Activated T-helper 2 cell treated with anti-CD3 and anti-CD28 coated beads, Interferon-gamma antibody, Interleukin-2, Interleukin-4, amounts not matched to agents 10 μg/mL and 5 μg/mL and 100 μg/mL, durations not matched to agents 14 hours and 24 hours and 36 hours (primary cell): ENCODE results near the gene DCUN1D2. TPM values are rescaled to one million over a fixed set of nuclear protein-coding genes. Genes with fewer than 3 reads are reported as not detected.

Experiments
- DNase-seq: peaks from one replicate; pipeline ENCODE4 v3.0.0; 2021; ENCODE audit warnings: low spot score
- H3K27ac Mint-ChIP-seq: one replicate; pipeline ENCODE4 v1.8.0; 2021; ENCODE audit warnings: mixed read lengths
- H3K27me3 Mint-ChIP-seq: one replicate; pipeline ENCODE4 v1.8.0; 2021; ENCODE audit warnings: low read depth, mixed read lengths
- H3K36me3 Mint-ChIP-seq: one replicate; pipeline ENCODE4 v1.8.0; 2021; ENCODE audit warnings: low read depth, mixed read lengths
- H3K4me1 Mint-ChIP-seq: one replicate; pipeline ENCODE4 v1.8.0; 2021; ENCODE audit warnings: low read depth, mixed read lengths
- H3K4me3 Mint-ChIP-seq: one replicate; pipeline ENCODE4 v1.8.0; 2021; ENCODE audit warnings: low read depth, mild to moderate bottlenecking, moderate library complexity, mixed read lengths
- H3K9me3 Mint-ChIP-seq: one replicate; pipeline ENCODE4 v1.8.0; 2021; ENCODE audit warnings: mixed read lengths
- intact Hi-C: fragments of 100-400 bp; cut with micrococcal nuclease; formaldehyde crosslinking; loops from one replicate; pipeline ENCODE4 v1.15.1; 2023
- total RNA-seq: library from RNA; stranded (reverse); gene quantifications from 2 replicates; pipeline ENCODE4 v1.2.3, GENCODE V29; 2022

The DCUN1D2 gene
- total RNA-seq, result 22.2 and 25.5 TPM in 2 replicates

DNA sequence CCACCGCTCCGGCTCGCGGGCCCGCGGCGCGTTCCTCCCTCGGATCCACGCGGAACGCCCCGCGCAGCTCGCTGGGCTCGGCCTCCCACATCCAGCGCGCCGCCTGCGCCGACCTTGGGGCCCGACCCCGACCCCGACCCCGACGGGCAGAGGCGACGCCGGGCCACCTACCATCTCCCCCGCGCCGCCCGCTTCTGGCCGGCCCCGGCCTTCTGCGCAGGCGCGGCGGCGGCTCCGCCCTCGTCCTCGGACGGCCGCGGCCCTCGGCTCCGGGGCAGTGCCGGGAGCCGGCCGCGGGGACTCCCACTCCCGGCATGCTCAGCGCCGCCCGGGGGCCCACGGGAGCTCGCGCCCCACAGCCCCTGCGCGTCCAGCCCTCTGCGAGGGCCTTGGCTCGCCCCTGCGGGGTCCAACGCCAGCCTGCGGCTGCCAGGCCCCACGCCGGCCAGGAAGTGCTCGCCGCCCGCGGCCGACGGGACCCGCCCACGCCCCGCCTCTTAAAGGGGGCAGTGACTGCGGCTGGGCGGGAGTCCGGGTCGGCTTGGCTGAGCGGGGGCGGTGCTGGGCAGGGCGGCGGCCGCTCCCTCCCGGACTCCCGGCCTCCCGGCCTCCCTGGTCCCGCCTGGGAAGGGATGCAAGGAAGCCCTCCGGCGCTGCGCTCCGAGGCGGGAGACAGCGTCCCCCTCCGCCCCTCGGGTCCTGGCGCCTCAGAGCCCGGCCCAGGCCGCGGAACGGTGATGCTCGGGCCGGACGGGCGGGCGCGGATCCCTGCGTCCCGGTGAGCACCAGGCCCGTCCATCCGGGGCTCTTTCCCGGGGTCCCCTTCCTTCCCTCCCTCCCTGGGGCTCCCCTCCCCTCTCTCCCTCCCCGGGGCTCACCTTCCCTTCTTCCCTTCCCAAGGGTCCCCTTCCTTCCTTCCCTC lies at the start of gene DCUN1D2:
TSS of gene DCUN1D2 (minus strand) at position 216 of the 922 bp plus-strand sequence. CDS start at position 174, 42 bp downstream.
- Mint-ChIP-seq H3K27ac (peak within 1 kb of the TSS; percentile 79), H3K4me1 (peaks cover 50% of the 10 kb centered on the region), H3K9me3 (no peaks in the 10 kb centered on the region), H3K36me3 (peaks cover 24% of the 10 kb centered on the region), H3K4me3 (peak within 1 kb of the TSS; percentile 93), H3K27me3 (no peaks in the 10 kb centered on the region)
- peak; percentile 78 for DNase-seq
- intact Hi-C loops, result loop anchor here (2.0 kb wide), 2 partner anchors 94 to 194 kb away; partner anchors contain the start of genes LAMP1 and TFDP1

DNA sequence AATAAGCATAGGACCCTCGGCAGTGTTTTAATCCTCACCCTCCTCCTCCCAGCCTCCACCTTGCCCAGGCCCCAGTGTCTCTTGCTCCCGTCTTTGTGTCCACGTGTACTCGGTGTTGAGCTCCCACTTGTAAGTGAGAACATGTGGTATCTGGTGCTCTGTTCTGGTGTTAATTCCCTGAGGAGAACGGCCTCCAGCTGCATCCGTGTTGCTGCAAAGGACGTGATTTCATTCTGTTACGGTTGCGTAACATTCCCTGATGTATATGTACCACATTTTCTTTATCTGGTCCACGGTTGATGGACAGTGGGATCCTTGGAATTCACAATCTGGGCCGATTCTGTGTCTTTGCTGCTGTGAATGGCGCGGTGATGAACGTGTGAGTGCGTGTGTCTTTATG lies 49.3 kb upstream of the DCUN1D2 start:
- no peak for DNase-seq
- no peaks in the 10 kb centered on the region for H3K27me3 Mint-ChIP-seq
- intact Hi-C loops, result no loop called here
- no peaks in the 10 kb centered on the region for H3K9me3 Mint-ChIP-seq
- H3K4me3 Mint-ChIP-seq, result no peak overlapping the region
- H3K4me1 Mint-ChIP-seq, result no peaks in the 10 kb centered on the region
- peaks cover 23% of the 10 kb centered on the region for H3K36me3 Mint-ChIP-seq
- no peak overlapping the region for H3K27ac Mint-ChIP-seq

DNA sequence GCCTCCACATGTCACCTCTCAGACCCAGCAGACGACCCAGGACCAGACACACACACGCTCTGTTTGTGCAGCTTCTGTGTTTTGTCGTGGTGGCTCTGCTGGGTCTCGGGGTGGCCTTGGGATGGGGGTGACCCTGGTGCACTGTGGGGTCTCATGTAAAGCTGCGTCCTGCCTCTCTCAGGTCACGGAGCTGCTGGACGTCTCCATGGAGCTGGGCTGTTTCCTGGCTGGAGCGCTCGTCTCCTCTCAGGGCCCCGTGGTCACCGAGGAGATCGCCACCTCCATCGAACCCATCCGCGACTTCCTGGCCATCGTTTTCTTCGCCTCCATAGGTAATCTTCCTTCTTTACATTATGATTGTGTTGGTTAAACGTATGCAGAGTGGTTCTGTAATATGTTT lies 48.7 kb upstream of the DCUN1D2 start:
- intact Hi-C loops, result no loop called here
- Mint-ChIP-seq H3K4me1 (no peaks in the 10 kb centered on the region), H3K9me3 (no peaks in the 10 kb centered on the region), H3K27ac (no peak overlapping the region), H3K36me3 (peaks cover 23% of the 10 kb centered on the region), H3K4me3 (no peak overlapping the region), H3K27me3 (no peaks in the 10 kb centered on the region)
- no peak for DNase-seq

DNA sequence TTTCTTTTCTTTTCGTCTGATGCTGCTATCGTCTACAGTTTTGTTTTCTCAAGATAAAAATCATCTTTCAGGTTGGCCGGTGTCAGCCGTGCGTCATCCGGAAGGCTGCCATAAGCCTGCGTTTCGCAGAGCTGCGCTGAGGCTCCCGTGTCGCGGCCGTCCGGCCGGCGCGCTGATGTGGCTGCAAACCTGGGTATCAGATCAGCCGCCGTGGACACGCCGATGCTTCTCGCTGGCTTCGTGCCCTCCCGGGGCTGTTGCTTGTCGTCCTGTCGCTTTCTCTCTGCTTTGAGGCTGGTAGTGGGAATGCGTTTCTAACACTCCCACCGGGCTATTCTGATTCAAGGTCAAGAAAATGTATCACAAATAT lies 48.2 kb upstream of the DCUN1D2 start:
- no peak overlapping the region for H3K4me3 Mint-ChIP-seq
- no peaks in the 10 kb centered on the region for H3K27me3 Mint-ChIP-seq
- H3K27ac Mint-ChIP-seq, result no peak overlapping the region
- H3K9me3 Mint-ChIP-seq, result no peaks in the 10 kb centered on the region
- DNase-seq, result no peak
- peaks cover 20% of the 10 kb centered on the region for H3K36me3 Mint-ChIP-seq
- no peaks in the 10 kb centered on the region for H3K4me1 Mint-ChIP-seq
- intact Hi-C loops, result no loop called here

DNA sequence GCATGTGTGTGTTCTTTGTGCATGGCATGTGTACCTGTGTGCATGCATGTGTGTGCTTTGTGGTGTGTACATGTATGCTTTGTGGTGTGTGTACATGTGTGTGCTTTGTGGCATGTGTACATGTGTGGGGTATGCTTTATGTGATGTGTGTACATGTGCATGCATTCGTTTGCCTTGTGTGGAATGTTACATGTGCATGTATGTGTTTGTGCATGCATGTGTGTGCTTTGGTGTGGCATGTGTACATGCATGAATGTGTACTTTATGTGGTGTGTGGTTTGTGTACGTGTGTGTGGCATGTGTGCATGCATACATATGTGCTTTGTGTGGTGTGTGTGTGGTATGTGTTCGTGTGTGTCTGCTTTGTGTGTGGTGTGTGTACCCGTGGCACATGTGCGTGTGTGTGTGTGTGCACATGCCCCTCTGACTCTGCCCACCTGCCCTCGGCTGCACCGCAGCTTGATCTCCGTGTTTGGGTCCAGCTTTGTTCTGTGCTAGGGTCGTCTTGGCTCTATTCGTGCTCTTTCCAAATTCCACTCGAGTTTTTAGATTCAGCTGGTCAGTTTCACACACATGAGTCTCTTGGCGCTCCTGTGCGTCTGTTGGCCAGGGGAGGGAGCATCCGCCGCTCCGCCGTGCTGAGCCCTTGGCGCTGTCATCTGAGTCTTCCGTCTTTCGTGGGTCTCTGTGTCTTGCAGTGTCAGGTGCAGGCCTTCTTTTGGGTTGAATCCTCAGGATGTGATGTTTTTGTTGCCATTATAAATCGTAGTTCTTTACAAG lies 47.6 kb upstream of the DCUN1D2 start:
- Mint-ChIP-seq H3K27ac (no peak overlapping the region), H3K4me3 (no peak overlapping the region), H3K4me1 (no peaks in the 10 kb centered on the region), H3K27me3 (no peaks in the 10 kb centered on the region), H3K36me3 (peaks cover 17% of the 10 kb centered on the region), H3K9me3 (no peaks in the 10 kb centered on the region)
- intact Hi-C loops, result no loop called here
- DNase-seq, result no peak

DNA sequence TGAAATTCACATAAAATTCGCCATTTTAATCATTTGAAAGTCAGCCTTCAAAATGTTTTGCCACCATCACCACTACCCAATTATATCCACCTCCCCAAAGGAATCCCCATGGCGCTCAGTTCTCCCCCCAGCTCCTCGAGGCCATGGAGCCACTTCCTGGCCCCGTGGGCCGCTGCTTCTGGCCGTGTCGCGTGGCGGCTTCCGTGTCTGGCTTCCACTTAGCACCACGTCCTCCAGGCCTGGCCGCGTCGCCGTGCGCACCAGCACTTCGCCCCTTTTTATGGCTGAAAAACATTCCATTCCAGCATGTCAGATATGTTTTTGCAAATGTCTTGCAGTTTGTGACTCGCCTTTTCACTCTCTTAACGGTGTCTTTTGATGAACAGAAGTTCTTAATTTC lies 46.7 kb upstream of the DCUN1D2 start:
- no peaks in the 10 kb centered on the region for H3K27me3 Mint-ChIP-seq
- no peaks in the 10 kb centered on the region for H3K9me3 Mint-ChIP-seq
- intact Hi-C loops, result no loop called here
- no peak for DNase-seq
- H3K27ac Mint-ChIP-seq, result no peak overlapping the region
- H3K4me1 Mint-ChIP-seq, result no peaks in the 10 kb centered on the region
- peaks cover 17% of the 10 kb centered on the region for H3K36me3 Mint-ChIP-seq
- no peak overlapping the region for H3K4me3 Mint-ChIP-seq

DNA sequence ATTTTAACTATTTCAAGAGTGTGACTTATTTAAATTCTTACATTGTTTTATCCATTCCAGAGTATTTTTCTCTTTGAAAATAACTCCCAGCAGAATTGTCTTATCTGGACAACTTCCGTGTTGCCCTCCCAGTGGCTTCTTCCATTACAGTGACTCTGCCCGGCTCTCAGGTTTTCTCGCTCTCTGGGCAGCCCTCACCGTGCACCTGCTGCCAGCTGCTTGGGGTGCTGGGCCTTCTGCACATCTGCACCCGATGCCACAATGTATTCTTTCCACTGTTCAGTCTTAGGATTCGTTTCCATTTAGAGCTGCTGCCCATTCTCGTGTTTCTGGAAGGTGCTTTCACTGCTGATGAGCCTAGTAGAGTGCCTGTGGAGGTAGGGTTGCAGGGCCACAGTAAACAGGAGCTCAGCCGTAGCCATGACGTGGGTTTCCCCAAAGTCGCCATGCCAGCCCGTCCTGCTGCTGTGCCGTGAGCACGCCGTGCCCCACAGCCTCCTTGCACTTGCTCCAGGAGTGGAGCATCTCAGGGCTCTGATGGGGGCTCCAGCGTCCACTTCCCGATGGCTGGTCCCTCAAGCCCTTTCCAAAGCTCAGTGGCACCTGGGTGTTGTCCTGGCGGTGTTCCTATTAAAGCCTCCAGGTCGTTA lies 46.1 kb upstream of the DCUN1D2 start:
- no peaks in the 10 kb centered on the region for H3K4me1 Mint-ChIP-seq
- no peak overlapping the region for H3K27ac Mint-ChIP-seq
- no peak overlapping the region for H3K4me3 Mint-ChIP-seq
- H3K36me3 Mint-ChIP-seq, result peaks cover 17% of the 10 kb centered on the region
- no peak for DNase-seq
- no peaks in the 10 kb centered on the region for H3K9me3 Mint-ChIP-seq
- H3K27me3 Mint-ChIP-seq, result no peaks in the 10 kb centered on the region
- intact Hi-C loops, result no loop called here

DNA sequence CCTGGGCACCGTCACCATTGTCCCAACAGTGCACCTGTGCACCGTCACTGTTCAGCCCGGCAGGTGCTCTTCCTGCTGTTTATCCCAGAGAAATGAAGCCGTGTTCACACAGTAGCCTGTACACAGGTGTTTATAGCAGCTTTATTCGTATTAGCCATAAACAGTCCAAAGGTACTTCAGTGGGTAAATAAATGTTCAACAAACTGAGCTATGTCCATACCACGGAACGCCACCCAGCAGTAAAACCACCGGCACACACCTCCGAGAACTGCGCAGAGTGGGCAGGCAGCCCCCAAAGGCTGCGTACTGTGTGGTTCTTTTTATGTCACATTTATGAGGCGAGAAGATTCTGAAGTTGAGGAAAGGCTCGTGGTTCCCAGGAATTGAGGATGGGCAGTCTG lies 44.9 kb upstream of the DCUN1D2 start:
- no peaks in the 10 kb centered on the region for H3K9me3 Mint-ChIP-seq
- no peak for DNase-seq
- H3K27me3 Mint-ChIP-seq, result no peaks in the 10 kb centered on the region
- H3K4me1 Mint-ChIP-seq, result no peaks in the 10 kb centered on the region
- no peak overlapping the region for H3K27ac Mint-ChIP-seq
- H3K36me3 Mint-ChIP-seq, result peaks cover 7% of the 10 kb centered on the region
- intact Hi-C loops, result no loop called here
- H3K4me3 Mint-ChIP-seq, result no peak overlapping the region

DNA sequence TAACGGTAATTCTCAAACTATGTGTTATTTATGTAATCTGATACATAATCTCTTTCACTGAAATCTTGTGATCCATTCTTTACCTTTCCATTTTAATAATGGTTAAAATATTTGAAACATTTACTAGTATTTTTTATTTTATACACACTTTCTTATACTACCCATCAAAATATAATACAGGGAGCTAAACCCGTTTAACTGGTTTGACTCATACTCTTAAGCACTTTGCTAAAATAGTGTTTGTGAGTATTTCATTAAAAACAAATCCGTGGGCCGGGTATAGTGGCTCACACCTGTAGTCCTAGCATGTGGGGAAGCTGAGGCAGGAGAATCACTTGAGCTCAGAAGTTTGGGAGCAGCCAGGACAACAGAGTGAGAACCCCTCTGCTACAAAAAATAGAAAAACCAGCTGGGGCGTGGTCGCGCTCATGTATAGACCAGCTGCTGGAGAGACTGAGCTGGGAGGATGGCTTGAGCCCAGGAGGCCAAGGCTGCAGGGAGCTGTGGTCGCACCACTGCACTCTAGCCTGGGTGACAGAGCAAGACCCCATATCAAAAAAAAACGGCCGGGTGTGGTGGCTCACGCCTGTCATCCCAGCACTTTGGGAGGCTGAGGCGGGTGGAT lies 43.8 kb upstream of the DCUN1D2 start:
- H3K36me3 Mint-ChIP-seq, result peaks cover 3% of the 10 kb centered on the region
- DNase-seq, result no peak
- no peak overlapping the region for H3K4me3 Mint-ChIP-seq
- no peaks in the 10 kb centered on the region for H3K4me1 Mint-ChIP-seq
- no peaks in the 10 kb centered on the region for H3K27me3 Mint-ChIP-seq
- H3K9me3 Mint-ChIP-seq, result no peaks in the 10 kb centered on the region
- H3K27ac Mint-ChIP-seq, result no peak overlapping the region
- intact Hi-C loops, result no loop called here

DNA sequence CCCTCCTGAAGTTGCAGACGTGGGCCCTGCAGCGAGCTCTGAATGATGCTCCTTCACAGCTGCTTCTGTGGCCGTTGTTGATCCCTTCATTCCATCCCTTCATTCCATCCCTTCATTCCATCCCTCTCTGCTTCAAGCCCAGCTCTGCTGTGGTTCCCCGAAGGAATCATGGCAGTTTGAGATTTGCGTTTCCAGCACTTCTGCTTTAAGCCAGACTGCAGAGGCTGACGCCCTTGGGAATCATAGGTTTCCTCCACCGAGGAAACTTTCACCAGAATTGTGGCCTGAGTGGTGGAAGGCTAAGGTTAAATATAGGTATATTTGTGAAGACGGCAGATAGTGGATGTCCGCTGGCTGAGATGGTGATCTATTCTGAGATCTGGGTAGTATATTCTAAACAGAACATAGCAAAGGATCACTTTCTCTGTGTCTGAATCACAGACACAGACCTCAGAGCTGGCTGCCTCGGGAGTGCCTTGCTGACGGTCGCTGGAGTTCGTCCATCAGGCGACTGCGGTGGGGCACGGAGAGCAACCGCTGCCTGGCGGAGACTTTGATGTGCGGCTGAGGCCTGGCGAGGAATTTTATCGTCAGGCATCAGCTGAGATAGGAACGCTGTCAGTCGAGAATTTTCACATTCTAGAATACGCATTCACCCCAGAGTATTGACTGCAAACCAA lies 42.8 kb upstream of the DCUN1D2 start:
- Mint-ChIP-seq H3K9me3 (no peaks in the 10 kb centered on the region), H3K27me3 (no peaks in the 10 kb centered on the region), H3K4me1 (no peaks in the 10 kb centered on the region), H3K36me3 (peaks cover 3% of the 10 kb centered on the region), H3K27ac (no peak overlapping the region), H3K4me3 (no peak overlapping the region)
- no peak for DNase-seq
- intact Hi-C loops, result no loop called here

DNA sequence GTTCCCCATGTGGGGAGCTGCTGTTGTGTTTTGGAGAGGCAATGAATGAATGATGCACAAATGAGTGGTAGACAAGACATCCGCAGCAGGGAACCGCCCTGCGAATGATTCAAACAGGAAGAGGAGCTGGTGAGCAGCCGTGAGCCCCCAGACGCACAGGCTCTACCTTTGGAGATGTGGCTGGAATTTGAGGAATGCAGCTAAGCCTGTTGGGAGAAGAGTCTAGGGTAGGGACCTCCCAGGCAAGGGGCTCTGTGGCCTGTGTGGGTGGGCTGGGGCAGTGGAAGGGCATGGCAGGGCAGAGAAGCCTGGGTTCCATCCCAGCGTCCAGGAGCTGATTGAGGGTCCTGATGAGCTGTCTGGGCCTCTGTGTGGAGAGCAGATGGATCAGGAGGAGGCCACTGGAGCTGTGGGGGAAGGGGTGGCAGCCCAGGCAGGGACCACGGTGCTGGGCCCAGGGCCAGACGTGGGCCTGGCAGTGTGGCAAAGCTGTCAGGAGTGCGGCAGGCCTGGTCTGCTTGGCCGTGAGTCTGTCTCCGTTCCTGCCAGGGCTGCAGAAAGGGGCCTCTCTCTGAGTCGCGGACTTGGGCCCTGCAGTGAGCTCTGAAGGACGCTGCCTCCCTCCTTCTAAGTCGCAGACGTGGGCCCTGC lies 41.8 kb upstream of the DCUN1D2 start:
- no peaks in the 10 kb centered on the region for H3K27me3 Mint-ChIP-seq
- no peak overlapping the region for H3K27ac Mint-ChIP-seq
- peaks cover 3% of the 10 kb centered on the region for H3K36me3 Mint-ChIP-seq
- no peak overlapping the region for H3K4me3 Mint-ChIP-seq
- DNase-seq, result no peak
- H3K4me1 Mint-ChIP-seq, result no peaks in the 10 kb centered on the region
- H3K9me3 Mint-ChIP-seq, result no peaks in the 10 kb centered on the region
- intact Hi-C loops, result no loop called here
